ENCODE data around the gene OR2J1. TPM values are rescaled to one million over a fixed set of nuclear protein-coding genes. Genes with fewer than 3 reads are reported as not detected.

OR2J1 gene
- total RNA-seq, 1 donor, result not detected

Other genes starting within 250 kb of the OR2J1 start
- gene TRIM27, start 175.5 kb upstream of the OR2J1 start, total RNA-seq, result 57.0 and 76.9 TPM in 2 replicates
- 0.43 and 0.97 TPM in 2 replicates for gene ZNF311, start 94.2 kb upstream of the OR2J1 start, total RNA-seq
- not detected in 2 replicates for gene OR2W1, start 54.3 kb upstream of the OR2J1 start, total RNA-seq
- gene OR2B3, start 12.2 kb upstream of the OR2J1 start, total RNA-seq, result not detected in 2 replicates
- under 0.01 TPM in 1 of 2 replicates, not detected in the other for gene OR2J3, start 8.6 kb downstream of the OR2J1 start, total RNA-seq
- not detected in 2 replicates for gene OR2J2, start 71.4 kb downstream of the OR2J1 start, total RNA-seq
- not detected in 2 replicates for gene OR14J1, start 202.2 kb downstream of the OR2J1 start, total RNA-seq